SK-N-SH (cell line): Measurements from ENCODE around the gene UBR7. TPM values are rescaled to one million over a fixed set of nuclear protein-coding genes. Genes with fewer than 3 reads are reported as not detected.

Experiments used
- CTCF ChIA-PET: fragments of 300-600, 350-600 bp; formaldehyde crosslinking; extraction: SDS; loops from one replicate; lab custom pipeline; 2021; lab: Yijun Ruan, JAX
- POLR2A ChIA-PET: fragments of 350-600 bp; sonication (Branson Sonifier 250); formaldehyde crosslinking; extraction: SDS; loops from one replicate; lab custom pipeline; 2020; ENCODE audit warnings: antibody characterized with exemption, inconsistent platforms; lab: Yijun Ruan, JAX
- DNase-seq: peaks from one replicate; pipeline ENCODE4 v3.0.0; 2012
- H2AFZ ChIP-seq: fragments of 200-600 bp; sonication (generic); 2 replicates; pipeline ENCODE4 v1.8.1; 2016; ENCODE audit warnings: antibody characterized with exemption, mild to moderate bottlenecking, low read depth
- H3F3A ChIP-seq: fragments of 200-600 bp; sonication (generic); replicated peaks from 2 replicates; pipeline ENCODE3; 2016; ENCODE audit warnings: antibody characterized with exemption, mild to moderate bottlenecking; ENCODE audit not compliant: insufficient read depth
- H3K27ac ChIP-seq, 2 experiments: fragments of 200-500 bp in 1 of 2; fragments of 200-600 bp in 1 of 2; sonication (Bioruptor generic) in 1 of 2; sonication (generic), shearing (Covaris generic) in 1 of 2; 2 replicates each; pipeline versions ENCODE4 v1.5.1 to v1.6.1; 2014 to 2016; ENCODE audit warnings: low read depth in 2 of 2, inconsistent platforms in 1 of 2, low read length in 1 of 2, mild to moderate bottlenecking in 1 of 2, mixed read lengths in 1 of 2
- H3K27me3 ChIP-seq: fragments of 200-600 bp; sonication (generic), shearing (Covaris generic); 2 replicates; pipeline ENCODE4 v1.6.1; 2016; ENCODE audit warnings: mixed run types; ENCODE audit not compliant: insufficient read depth
- H3K36me3 ChIP-seq, 2 experiments: fragments of 200-500 bp in 1 of 2; fragments of 200-600 bp in 1 of 2; sonication (Bioruptor generic) in 1 of 2; sonication (generic) in 1 of 2; replicated peaks in 1 of 2; 2 replicates each; pipeline versions ENCODE3 to v1.5.1; 2014 to 2016; ENCODE audit warnings: low read length in 1 of 2, mild to moderate bottlenecking in 1 of 2; ENCODE audit not compliant: insufficient read depth in 2 of 2, control insufficient read depth in 1 of 2
- H3K4me1 ChIP-seq, 2 experiments: fragments of 200-500 bp in 1 of 2; fragments of 200-600 bp in 1 of 2; sonication (Bioruptor generic) in 1 of 2; sonication (generic), shearing (Covaris generic) in 1 of 2; 2 replicates each; pipeline versions ENCODE4 v1.5.1 to v1.6.1; 2014 to 2016; ENCODE audit warnings: low read depth in 1 of 2, low read length in 1 of 2, mixed run types in 1 of 2; ENCODE audit not compliant: insufficient read depth in 2 of 2, control insufficient read depth in 1 of 2
- H3K4me2 ChIP-seq: fragments of 200-600 bp; sonication (generic), shearing (Covaris generic); 2 replicates; pipeline ENCODE4 v1.6.1; 2017; ENCODE audit warnings: mixed run types
- H3K4me3 ChIP-seq, 2 experiments: fragments of 200-500 bp in 1 of 2; fragments of 200-600 bp in 1 of 2; sonication (Bioruptor generic) in 1 of 2; sonication (generic), shearing (Covaris generic) in 1 of 2; 2 replicates each; pipeline versions ENCODE4 v1.5.1 to v1.8.1; 2014 to 2016; ENCODE audit warnings: low read depth in 2 of 2, inconsistent platforms in 1 of 2, low read length in 1 of 2, mild to moderate bottlenecking in 1 of 2, mixed read lengths in 1 of 2, moderate library complexity in 1 of 2
- H3K79me2 ChIP-seq: fragments of 200-600 bp; sonication (generic); 2 replicates; pipeline ENCODE4 v1.8.1; 2017; ENCODE audit warnings: mild to moderate bottlenecking; ENCODE audit not compliant: insufficient read depth
- H3K9ac ChIP-seq: fragments of 200-600 bp; sonication (generic); 2 replicates; pipeline ENCODE4 v1.6.1; 2017; ENCODE audit warnings: mixed run types
- H3K9me2 ChIP-seq: fragments of 200-600 bp; sonication (generic); 2 replicates; pipeline ENCODE4 v1.6.1; 2017; ENCODE audit warnings: mixed run types
- H3K9me3 ChIP-seq: fragments of 200-600 bp; sonication (generic); 2 replicates; pipeline ENCODE4 v1.6.1; 2017; ENCODE audit warnings: mixed run types, mild to moderate bottlenecking, moderate library complexity
- H4K20me1 ChIP-seq: fragments of 200-600 bp; sonication (generic); 2 replicates; pipeline ENCODE4 v1.6.1; 2017; ENCODE audit warnings: mild to moderate bottlenecking, mixed run types; ENCODE audit not compliant: insufficient read depth
- EP300 ChIP-seq, 2 experiments: IDR thresholded peaks; 2 replicates each; pipeline versions ENCODE4 v1.4.0 to v1.6.1; 2012; ENCODE audit warnings: borderline replicate concordance in 1 of 2, low read depth in 1 of 2, low read length in 1 of 2
- FOSL2 ChIP-seq: IDR thresholded peaks from 2 replicates; pipeline ENCODE4 v1.4.0; 2012; ENCODE audit warnings: low read depth, mild to moderate bottlenecking, moderate library complexity, borderline replicate concordance
- GABPA ChIP-seq: IDR thresholded peaks from 2 replicates; pipeline ENCODE4 v1.4.0; 2012; ENCODE audit warnings: low read depth, mild to moderate bottlenecking
- GATA2 ChIP-seq: sonication (generic); formaldehyde crosslinking; IDR thresholded peaks from 2 replicates; pipeline ENCODE4 v1.5.0; 2020; ENCODE audit warnings: mild to moderate bottlenecking, missing genetic modification reagents
- IRF3 ChIP-seq: fragments of 150-350 bp; IDR thresholded peaks from 2 replicates; pipeline ENCODE4 v1.6.1; 2016; ENCODE audit warnings: mild to moderate bottlenecking, low read depth, low read length
- JUND ChIP-seq: IDR thresholded peaks from 2 replicates; pipeline ENCODE4 v1.4.0; 2012
- MAX ChIP-seq: IDR thresholded peaks from 2 replicates; pipeline ENCODE4 v1.4.0; 2012; ENCODE audit warnings: low read depth
- POLR2AphosphoS5 ChIP-seq: IDR thresholded peaks from 2 replicates; pipeline ENCODE4 v1.6.1; 2012; ENCODE audit warnings: low read depth, low read length
- RAD21 ChIP-seq: IDR thresholded peaks from 2 replicates; pipeline ENCODE4 v1.6.1; 2012; ENCODE audit warnings: mild to moderate bottlenecking, low read length
- SIN3A ChIP-seq: IDR thresholded peaks from 2 replicates; pipeline ENCODE4 v1.6.1; 2012; ENCODE audit warnings: low read depth, mild to moderate bottlenecking, low read length, moderate library complexity, borderline replicate concordance
- YY1 ChIP-seq: IDR thresholded peaks from 2 replicates; pipeline ENCODE4 v1.4.0; 2012; ENCODE audit warnings: low read depth, mild to moderate bottlenecking
- WGBS: methylation state at CpG from one replicate; pipeline ENCODE4 v1.1.6; 2017; ENCODE audit warnings: low lambda C conversion rate; 5-methylcytosine and 5-hydroxymethylcytosine counted together
- polyA plus RNA-seq, 3 experiments: library from polyadenylated mRNA; depleted of rRNA; stranded (reverse); fragments of >200 nt; gene quantifications; 2 replicates each; pipeline ENCODE4 v1.2.3, GENCODE V29; 2012
- TF ChIP-seq, protein P1 (sequence below): IDR thresholded peaks from 2 replicates; pipeline ENCODE4 v1.4.0; 2012; ENCODE audit warnings: low read depth, borderline replicate concordance

Gene UBR7
- polyA plus RNA-seq, 1 of the 3 experiments (the other 2 are of a cell fraction), result 28.2 TPM

DNA sequence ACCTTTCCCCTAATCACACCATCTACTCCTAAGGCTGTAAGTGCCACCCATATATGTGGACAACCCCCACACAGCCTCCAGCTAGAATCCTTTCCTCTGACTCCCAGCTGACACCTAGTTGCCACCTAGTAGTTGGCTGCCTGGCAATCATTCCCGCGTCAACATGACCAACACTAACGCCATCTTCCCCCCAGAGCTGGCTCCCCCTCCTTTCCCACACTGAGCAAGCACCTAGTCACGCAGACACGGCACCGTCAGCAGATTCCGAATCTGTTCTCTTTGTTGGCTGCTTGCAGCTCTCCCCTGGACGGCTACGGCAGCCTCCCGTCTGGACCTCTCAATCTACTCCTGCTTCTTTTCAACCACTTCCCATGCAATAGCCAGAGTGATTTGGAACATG lies 27.7 kb downstream of the UBR7 start:
- POLR2A ChIA-PET, result no interaction called here
- 55% methylated on average over 10 of the region's 10 CpGs for WGBS
- no peak for DNase-seq
- H3K9me2 ChIP-seq, result no peaks in the 10 kb centered on the region
- TF ChIP-seq POLR2AphosphoS5, result no peak
- no peak for TF ChIP-seq RAD21
- TF ChIP-seq SIN3A, result no peak
- no peak for TF ChIP-seq GABPA
- TF ChIP-seq YY1, result peak; percentile 25; the same call in 1 of the 2 replicates
- peaks cover 0 to 4% of the 10 kb centered on the region in 2 experiments for H3K36me3 ChIP-seq
- H3K79me2 ChIP-seq, result no peaks in the 10 kb centered on the region
- H3K4me3 ChIP-seq, result no peak overlapping the region
- no peaks in the 10 kb centered on the region for H3K27me3 ChIP-seq
- H3K4me2 ChIP-seq, result peak overlapping the region; percentile 32; the same call in 1 of the 2 replicates
- H4K20me1 ChIP-seq, result no peaks in the 10 kb centered on the region
- peaks cover 3% of the 10 kb centered on the region for H3F3A ChIP-seq
- CTCF ChIA-PET, result interaction anchor here (1.1 kb wide), 1 partner anchor 16 kb away, joined by 3 read pairs; no protein-coding TSS in a partner anchor
- no peaks in the 10 kb centered on the region for H3K9me3 ChIP-seq
- no peak overlapping the region for H3K9ac ChIP-seq
- H3K4me1 ChIP-seq, result peaks cover 0 to 12% of the 10 kb centered on the region in 2 experiments; a peak in 1 of 4 replicates
- peak overlapping the region; percentile 76; the same call in 1 of the 2 replicates for H2AFZ ChIP-seq
- no peak overlapping the region for H3K27ac ChIP-seq

DNA sequence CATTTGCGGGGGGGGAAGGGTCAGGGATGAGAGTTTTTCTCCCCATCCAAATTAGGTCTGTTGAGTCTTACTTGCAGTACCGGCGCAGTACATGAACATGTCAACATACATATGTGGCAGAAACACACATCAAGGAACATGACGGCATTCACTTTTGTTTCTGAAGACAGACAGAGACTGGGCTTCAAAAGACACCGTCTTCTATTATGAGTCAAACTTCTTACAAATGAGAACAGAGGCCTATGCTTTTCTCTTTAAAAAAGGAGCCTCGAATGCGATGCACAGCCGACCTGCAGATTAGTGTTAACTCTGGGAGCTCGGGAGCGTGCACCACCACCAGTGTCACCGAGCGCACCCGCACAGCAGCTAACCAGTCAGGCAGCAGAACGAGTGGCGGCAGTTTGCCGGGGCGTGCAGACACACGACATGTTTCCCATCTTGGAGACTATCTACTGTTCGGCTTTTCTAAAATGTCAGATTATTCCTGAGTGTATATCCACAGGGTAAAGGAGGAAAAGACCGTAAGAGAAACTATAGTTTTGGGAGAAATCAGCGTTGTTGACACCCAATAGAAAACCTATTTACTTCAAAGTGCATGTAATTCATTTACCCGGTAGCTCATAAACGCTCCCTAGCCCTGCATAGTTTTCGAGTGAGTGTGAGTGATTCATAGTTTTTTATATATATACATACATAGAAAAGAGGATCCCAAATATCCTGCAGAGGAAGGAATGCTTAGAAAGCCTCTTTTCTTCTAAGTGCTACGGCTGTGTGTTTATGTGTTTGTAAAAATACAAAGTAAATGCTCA lies 33.0 kb downstream of the UBR7 start:
- H3K4me3 ChIP-seq, result no peak overlapping the region
- peak; percentile 72; the same call in 1 of the 2 replicates for TF ChIP-seq FOSL2
- TF ChIP-seq JUND, result peak; percentile 68
- no peak for TF ChIP-seq IRF3
- H3K9ac ChIP-seq, result no peak overlapping the region
- H3K27me3 ChIP-seq, result no peaks in the 10 kb centered on the region
- WGBS, result 75% methylated on average over 25 of the region's 25 CpGs
- H3K4me1 ChIP-seq, result no peaks in the 10 kb centered on the region; a peak in 1 of 4 replicates
- H3K79me2 ChIP-seq, result no peaks in the 10 kb centered on the region
- DNase-seq, result no peak
- no peaks in the 10 kb centered on the region for H3K9me2 ChIP-seq
- no peak overlapping the region for H3K4me2 ChIP-seq
- H3K9me3 ChIP-seq, result no peaks in the 10 kb centered on the region
- H3K36me3 ChIP-seq, result peaks cover 24 to 32% of the 10 kb centered on the region in 2 experiments
- H3F3A ChIP-seq, result peaks cover 3% of the 10 kb centered on the region
- ChIA-PET CTCF (interaction anchor here (0.8 to 2.5 kb wide), 3 partner anchors 10 to 70 kb away, joined by 3 to 7 read pairs (median 3); no protein-coding TSS in a partner anchor), POLR2A (no interaction called here)
- peak overlapping the region in 1 of 2 experiments; percentile 20; a peak in 1 of 4 replicates for H3K27ac ChIP-seq
- H2AFZ ChIP-seq, result no peak overlapping the region
- no peaks in the 10 kb centered on the region for H4K20me1 ChIP-seq

- no peak for TF ChIP-seq MAX
- TF ChIP-seq GATA2 (CRISPR knock-in tag), result no peak
- TF ChIP-seq, protein P1, sequence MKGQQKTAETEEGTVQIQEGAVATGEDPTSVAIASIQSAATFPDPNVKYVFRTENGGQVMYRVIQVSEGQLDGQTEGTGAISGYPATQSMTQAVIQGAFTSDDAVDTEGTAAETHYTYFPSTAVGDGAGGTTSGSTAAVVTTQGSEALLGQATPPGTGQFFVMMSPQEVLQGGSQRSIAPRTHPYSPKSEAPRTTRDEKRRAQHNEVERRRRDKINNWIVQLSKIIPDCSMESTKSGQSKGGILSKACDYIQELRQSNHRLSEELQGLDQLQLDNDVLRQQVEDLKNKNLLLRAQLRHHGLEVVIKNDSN, result no peak
- no peak for TF ChIP-seq FOSL2
- TF ChIP-seq EP300 (IDR thresholded peaks at IDR 0.05; ENCODE audit: borderline replicate concordance in 1 of 2, low read depth in 1 of 2, low read length in 1 of 2), result no peak
- TF ChIP-seq JUND, result no peak
- Histone ChIP-seq H4K20me1 (no peaks in the 10 kb centered on the region), H3K79me2 (no peaks in the 10 kb centered on the region), H3K36me3 (peaks cover 30 to 38% of the 10 kb centered on the region in 2 experiments), H3K4me1 (no peaks in the 10 kb centered on the region; a peak in 1 of 4 replicates), H3K4me3 (no peak overlapping the region), H3F3A (peaks cover 3% of the 10 kb centered on the region), H3K27me3 (no peaks in the 10 kb centered on the region), H3K9ac (no peak overlapping the region), H3K9me2 (no peaks in the 10 kb centered on the region), H3K27ac (peak overlapping the region in 1 of 2 experiments; percentile 20; a peak in 1 of 4 replicates), H3K4me2 (no peak overlapping the region), H3K9me3 (no peaks in the 10 kb centered on the region), H2AFZ (no peak overlapping the region)
- POLR2A ChIA-PET, result no interaction called here
- CTCF ChIA-PET, result interaction anchor here (0.8 to 2.5 kb wide), 2 partner anchors 9 to 69 kb away, joined by 3 to 7 read pairs; no protein-coding TSS in a partner anchor
- WGBS, result 84% methylated on average over 3 of the region's 3 CpGs
- no peak for DNase-seq
These were observed 33.6 kb downstream of the UBR7 start for GRCh38 chr14:93240678-93241000.
